Stimulated activated CD8-positive, alpha-beta memory T cell treated with anti-CD3 and anti-CD28 coated beads, Interleukin-4, amount 100 ng/mL, for 4 hours (primary cell): ENCODE results near the gene SMOC2.
"Not testable (repeated sequence)": the region's sequence is repeated elsewhere in the genome, so short reads cannot be mapped to it uniquely, and the experiment has no call there.

Source experiments
- DNase-seq, 2 donors: peaks; one replicate each; pipeline ENCODE4 v3.0.0-alpha.2; 2020; ENCODE audit warnings: low read depth in 2 of 2, low spot score in 1 of 2

The SMOC2 gene

GRCh38 chr6:168538188-168538891 lies 97.4 kb downstream of the SMOC2 start:
- DNase-seq = not testable (repeated sequence)

GRCh38 chr6:168538892-168539811 lies 98.2 kb downstream of the SMOC2 start:
- no peak for DNase-seq

GRCh38 chr6:168540713-168541291 lies 99.8 kb downstream of the SMOC2 start:
- no peak for DNase-seq

GRCh38 chr6:168541307-168541706 lies 100.3 kb downstream of the SMOC2 start:
- no peak for DNase-seq

GRCh38 chr6:168542301-168542700 lies 101.3 kb downstream of the SMOC2 start:
- no peak for DNase-seq

GRCh38 chr6:168545428-168545827 lies 104.4 kb downstream of the SMOC2 start:
- no peak for DNase-seq

GRCh38 chr6:168546151-168546550 lies 105.2 kb downstream of the SMOC2 start:
- no peak for DNase-seq

GRCh38 chr6:168546730-168547129 lies 105.7 kb downstream of the SMOC2 start:
- no peak for DNase-seq

GRCh38 chr6:168550326-168550725 lies 109.3 kb downstream of the SMOC2 start:
- no peak for DNase-seq

- DNase-seq = no peak
Measured at GRCh38 chr6:168554472-168554871, 113.5 kb downstream of the SMOC2 start.

- no peak for DNase-seq
Measured at GRCh38 chr6:168554898-168555617, 114.1 kb downstream of the SMOC2 start.

GRCh38 chr6:168555618-168556273 lies 114.8 kb downstream of the SMOC2 start:
- no peak for DNase-seq

GRCh38 chr6:168557512-168557911 lies 116.5 kb downstream of the SMOC2 start:
- no peak for DNase-seq

GRCh38 chr6:168558686-168559085 lies 117.7 kb downstream of the SMOC2 start:
- DNase-seq = no peak

- no peak for DNase-seq
Measured at GRCh38 chr6:168559574-168560098, 118.7 kb downstream of the SMOC2 start.

- no peak for DNase-seq
Measured at GRCh38 chr6:168560126-168560525, 119.1 kb downstream of the SMOC2 start.

- DNase-seq = no peak
Measured at GRCh38 chr6:168562576-168563151, 121.7 kb downstream of the SMOC2 start.

- DNase-seq = no peak
Measured at GRCh38 chr6:168563656-168564055, 122.7 kb downstream of the SMOC2 start.

- DNase-seq = no peak
Measured at GRCh38 chr6:168565112-168565511, 124.1 kb downstream of the SMOC2 start.

GRCh38 chr6:168570211-168570610 lies 129.2 kb downstream of the SMOC2 start:
- DNase-seq = no peak
